WTC11 (cell line): Measurements from ENCODE around the gene RAD9A. TPM values are rescaled to one million over a fixed set of nuclear protein-coding genes. Genes with fewer than 3 reads are reported as not detected.

ENCODE experiments used
- ATAC-seq: fragments of 200-7000 bp; cut with Tn5 transposase; 2 replicates; pipeline ENCODE4 v1.10.0; 2021; ENCODE audit warnings: mild to moderate bottlenecking, moderate library complexity
- CTCF ChIA-PET: fragments of 300-600 bp; sonication (Branson Sonifier 250); formaldehyde crosslinking; loops from one replicate; lab custom pipeline; 2021; ENCODE audit warnings: antibody characterized with exemption; lab: Charles Lee
- POLR2A ChIA-PET: fragments of 350-600 bp; sonication (Branson Sonifier 250); formaldehyde crosslinking; loops from one replicate; lab custom pipeline; 2021; ENCODE audit warnings: antibody characterized with exemption; lab: Charles Lee
- DNase-seq: peaks from one replicate; pipeline ENCODE4 v3.0.0; 2021; ENCODE audit warnings: low spot score
- H3K27ac Mint-ChIP-seq: 2 replicates; pipeline ENCODE4 v1.8.0; 2021; ENCODE audit warnings: mixed read lengths
- H3K27me3 Mint-ChIP-seq: 2 replicates; pipeline ENCODE4 v1.8.0; 2021; ENCODE audit warnings: low read depth, mild to moderate bottlenecking, moderate library complexity, mixed read lengths
- H3K36me3 Mint-ChIP-seq: 2 replicates; pipeline ENCODE4 v1.8.0; 2021; ENCODE audit warnings: mixed read lengths
- H3K4me1 Mint-ChIP-seq: 2 replicates; pipeline ENCODE4 v1.8.0; 2022; ENCODE audit warnings: mixed read lengths
- H3K4me3 Mint-ChIP-seq: 2 replicates; pipeline ENCODE4 v1.8.0; 2021; ENCODE audit warnings: mild to moderate bottlenecking, moderate library complexity, mixed read lengths
- H3K9me3 Mint-ChIP-seq: 2 replicates; pipeline ENCODE4 v1.8.0; 2021; ENCODE audit warnings: mixed read lengths
- ATF1 ChIP-seq: sonication (generic); formaldehyde crosslinking; IDR thresholded peaks from 2 replicates; pipeline ENCODE4 v1.8.1; 2023; ENCODE audit warnings: mild to moderate bottlenecking, moderate library complexity, missing genetic modification reagents
- CBFB ChIP-seq: sonication (generic); formaldehyde crosslinking; IDR thresholded peaks from 2 replicates; pipeline ENCODE4 v1.8.1; 2022; ENCODE audit warnings: mild to moderate bottlenecking, low read depth, missing genetic modification reagents
- ESRRA ChIP-seq: sonication (generic); formaldehyde crosslinking; IDR thresholded peaks from 2 replicates; pipeline ENCODE4 v1.8.1; 2022; ENCODE audit warnings: mild to moderate bottlenecking, missing genetic modification reagents, borderline replicate concordance
- GABPB1 ChIP-seq: sonication (generic); formaldehyde crosslinking; IDR thresholded peaks from 2 replicates; pipeline ENCODE4 v1.8.1; 2023; ENCODE audit warnings: mild to moderate bottlenecking, missing genetic modification reagents
- GRHL2 ChIP-seq: fragments of 250-450 bp; sonication (Bioruptor Pico); IDR thresholded peaks from 2 replicates; pipeline ENCODE4 v1.8.0; 2022; ENCODE audit warnings: mild to moderate bottlenecking, moderate library complexity; ENCODE audit not compliant: insufficient replicate concordance, severe bottlenecking
- HMGA2 ChIP-seq: fragments of 250-450 bp; sonication (Bioruptor Pico); IDR thresholded peaks from 2 replicates; pipeline ENCODE4 v1.4.0; 2021; ENCODE audit warnings: mild to moderate bottlenecking, moderate library complexity
- MXD4 ChIP-seq: fragments of 250-450 bp; sonication (Bioruptor Pico); IDR thresholded peaks from 2 replicates; pipeline ENCODE4 v1.8.0; 2021; ENCODE audit warnings: mild to moderate bottlenecking, moderate library complexity, borderline replicate concordance
- SOX15 ChIP-seq: fragments of 250-450 bp; sonication (Bioruptor Pico); IDR thresholded peaks from 2 replicates; pipeline ENCODE4 v1.9.0; 2021; ENCODE audit warnings: mild to moderate bottlenecking
- SP1 ChIP-seq: sonication (generic); formaldehyde crosslinking; conservative IDR thresholded peaks from 2 replicates; pipeline ENCODE4 v1.8.1; 2022; ENCODE audit warnings: missing genetic modification reagents
- ZBTB21 ChIP-seq: sonication (generic); formaldehyde crosslinking; IDR thresholded peaks from 2 replicates; pipeline ENCODE4 v1.8.1; 2023; ENCODE audit warnings: mild to moderate bottlenecking, missing genetic modification reagents, borderline replicate concordance
- ZNF232 ChIP-seq: sonication (generic); formaldehyde crosslinking; IDR thresholded peaks from 2 replicates; pipeline ENCODE4 v1.8.0; 2022; ENCODE audit warnings: mild to moderate bottlenecking, missing genetic modification reagents
- ZNF317 ChIP-seq: sonication (generic); formaldehyde crosslinking; IDR thresholded peaks from 2 replicates; pipeline ENCODE4 v1.8.1; 2023; ENCODE audit warnings: low read depth, mild to moderate bottlenecking, moderate library complexity, missing genetic modification reagents, borderline replicate concordance
- ZNF416 ChIP-seq: fragments of 250-450 bp; sonication (Bioruptor Pico); IDR thresholded peaks from 2 replicates; pipeline ENCODE4 v1.9.0; 2021; ENCODE audit warnings: mild to moderate bottlenecking, inconsistent platforms
- ZNF423 ChIP-seq: fragments of 250-450 bp; sonication (Bioruptor Pico); IDR thresholded peaks from 2 replicates; pipeline ENCODE4 v2.1.2; 2022; ENCODE audit warnings: mild to moderate bottlenecking, moderate library complexity
- total RNA-seq: library from RNA; stranded (reverse); gene quantifications from 3 replicates; pipeline ENCODE4 v1.2.3, GENCODE V29; 2021
- TF ChIP-seq, protein P1 (sequence below): sonication (generic); formaldehyde crosslinking; IDR thresholded peaks from 2 replicates; pipeline ENCODE4 v1.8.1; 2022; ENCODE audit warnings: mild to moderate bottlenecking, moderate library complexity, missing genetic modification reagents
- TF ChIP-seq, protein P2 (sequence below): sonication (generic); formaldehyde crosslinking; IDR thresholded peaks from 2 replicates; pipeline ENCODE4 v1.8.0; 2023; ENCODE audit warnings: mild to moderate bottlenecking, missing genetic modification reagents
- TF ChIP-seq, protein P3 (sequence below): sonication (generic); formaldehyde crosslinking; IDR thresholded peaks from 2 replicates; pipeline ENCODE4 v1.8.0; 2022; ENCODE audit warnings: mild to moderate bottlenecking, missing genetic modification reagents

RAD9A gene
- total RNA-seq, 1 experiment from 2014 or later = 45.5 TPM

- TF ChIP-seq, protein P1, sequence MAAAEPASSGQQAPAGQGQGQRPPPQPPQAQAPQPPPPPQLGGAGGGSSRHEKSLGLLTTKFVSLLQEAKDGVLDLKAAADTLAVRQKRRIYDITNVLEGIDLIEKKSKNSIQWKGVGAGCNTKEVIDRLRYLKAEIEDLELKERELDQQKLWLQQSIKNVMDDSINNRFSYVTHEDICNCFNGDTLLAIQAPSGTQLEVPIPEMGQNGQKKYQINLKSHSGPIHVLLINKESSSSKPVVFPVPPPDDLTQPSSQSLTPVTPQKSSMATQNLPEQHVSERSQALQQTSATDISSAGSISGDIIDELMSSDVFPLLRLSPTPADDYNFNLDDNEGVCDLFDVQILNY (CRISPR knock-in tag) = 0 out of 2 replicates have a peak, but pooled peaks have one; percentile 32
- TF ChIP-seq, protein P2, sequence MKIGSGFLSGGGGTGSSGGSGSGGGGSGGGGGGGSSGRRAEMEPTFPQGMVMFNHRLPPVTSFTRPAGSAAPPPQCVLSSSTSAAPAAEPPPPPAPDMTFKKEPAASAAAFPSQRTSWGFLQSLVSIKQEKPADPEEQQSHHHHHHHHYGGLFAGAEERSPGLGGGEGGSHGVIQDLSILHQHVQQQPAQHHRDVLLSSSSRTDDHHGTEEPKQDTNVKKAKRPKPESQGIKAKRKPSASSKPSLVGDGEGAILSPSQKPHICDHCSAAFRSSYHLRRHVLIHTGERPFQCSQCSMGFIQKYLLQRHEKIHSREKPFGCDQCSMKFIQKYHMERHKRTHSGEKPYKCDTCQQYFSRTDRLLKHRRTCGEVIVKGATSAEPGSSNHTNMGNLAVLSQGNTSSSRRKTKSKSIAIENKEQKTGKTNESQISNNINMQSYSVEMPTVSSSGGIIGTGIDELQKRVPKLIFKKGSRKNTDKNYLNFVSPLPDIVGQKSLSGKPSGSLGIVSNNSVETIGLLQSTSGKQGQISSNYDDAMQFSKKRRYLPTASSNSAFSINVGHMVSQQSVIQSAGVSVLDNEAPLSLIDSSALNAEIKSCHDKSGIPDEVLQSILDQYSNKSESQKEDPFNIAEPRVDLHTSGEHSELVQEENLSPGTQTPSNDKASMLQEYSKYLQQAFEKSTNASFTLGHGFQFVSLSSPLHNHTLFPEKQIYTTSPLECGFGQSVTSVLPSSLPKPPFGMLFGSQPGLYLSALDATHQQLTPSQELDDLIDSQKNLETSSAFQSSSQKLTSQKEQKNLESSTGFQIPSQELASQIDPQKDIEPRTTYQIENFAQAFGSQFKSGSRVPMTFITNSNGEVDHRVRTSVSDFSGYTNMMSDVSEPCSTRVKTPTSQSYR = 0 out of 2 replicates have a peak, but pooled peaks have one; percentile 41
- peak; percentile 94 for TF ChIP-seq SP1
- TF ChIP-seq, protein P3, sequence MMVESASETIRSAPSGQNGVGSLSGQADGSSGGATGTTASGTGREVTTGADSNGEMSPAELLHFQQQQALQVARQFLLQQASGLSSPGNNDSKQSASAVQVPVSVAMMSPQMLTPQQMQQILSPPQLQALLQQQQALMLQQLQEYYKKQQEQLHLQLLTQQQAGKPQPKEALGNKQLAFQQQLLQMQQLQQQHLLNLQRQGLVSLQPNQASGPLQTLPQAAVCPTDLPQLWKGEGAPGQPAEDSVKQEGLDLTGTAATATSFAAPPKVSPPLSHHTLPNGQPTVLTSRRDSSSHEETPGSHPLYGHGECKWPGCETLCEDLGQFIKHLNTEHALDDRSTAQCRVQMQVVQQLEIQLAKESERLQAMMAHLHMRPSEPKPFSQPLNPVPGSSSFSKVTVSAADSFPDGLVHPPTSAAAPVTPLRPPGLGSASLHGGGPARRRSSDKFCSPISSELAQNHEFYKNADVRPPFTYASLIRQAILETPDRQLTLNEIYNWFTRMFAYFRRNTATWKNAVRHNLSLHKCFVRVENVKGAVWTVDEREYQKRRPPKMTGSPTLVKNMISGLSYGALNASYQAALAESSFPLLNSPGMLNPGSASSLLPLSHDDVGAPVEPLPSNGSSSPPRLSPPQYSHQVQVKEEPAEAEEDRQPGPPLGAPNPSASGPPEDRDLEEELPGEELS (CRISPR knock-in tag) = peak; percentile 25; the same call in 1 of the 2 replicates
- TF ChIP-seq ZBTB21 (CRISPR knock-in tag) = no peak
- TF ChIP-seq ZNF423 (CRISPR knock-in tag) = peak; percentile 21; the same call in 1 of the 2 replicates
- TF ChIP-seq, all 79 proteins: peak for 11
Measured at GRCh38 chr11:67353317-67354074, 38.3 kb upstream of the RAD9A start, which contains the start of gene POLD4 (continued).

DNA sequence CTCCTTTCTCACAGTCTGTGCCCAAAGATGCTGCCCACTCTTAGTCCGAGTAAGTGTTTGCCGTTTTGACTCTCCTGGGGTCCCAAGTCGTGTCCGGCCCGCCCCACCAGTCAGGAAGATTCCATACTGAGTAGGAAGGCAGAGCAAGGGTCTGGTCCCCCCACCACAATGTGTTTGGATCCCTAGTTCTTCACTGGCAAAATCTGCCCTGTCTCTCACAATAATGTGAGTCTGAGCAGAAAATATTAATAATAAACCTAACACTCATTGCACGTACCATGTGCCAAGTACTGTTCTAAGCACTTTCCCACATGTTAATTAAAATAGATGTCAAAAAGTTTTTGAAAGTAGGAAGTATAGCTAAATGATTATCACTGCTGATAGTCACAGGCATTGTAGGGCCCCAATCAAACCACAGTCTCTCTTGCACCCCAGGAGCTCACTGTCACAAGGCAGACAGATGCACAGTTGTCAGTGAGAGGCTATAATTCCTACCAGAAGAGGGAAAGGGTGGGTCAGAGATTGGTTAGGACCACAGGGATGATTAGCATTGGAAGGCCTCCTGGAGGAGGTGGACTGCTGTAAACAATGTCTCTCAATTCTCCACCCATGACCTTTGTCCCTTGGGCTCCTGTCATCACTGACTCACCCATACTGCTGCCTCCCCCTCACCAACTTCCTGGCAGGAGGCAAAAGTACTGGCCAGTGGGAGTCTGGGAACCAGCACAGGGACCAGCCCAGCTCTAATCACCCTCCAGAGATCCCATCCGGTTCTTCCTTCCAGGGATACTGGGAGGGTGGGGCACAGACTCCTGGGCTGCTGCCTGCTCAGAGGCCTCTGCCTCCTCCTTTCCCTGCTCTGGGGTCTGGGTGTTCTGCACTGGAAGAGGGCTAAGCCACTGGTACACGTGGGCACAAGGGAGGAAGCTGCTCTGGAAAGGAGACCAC, 37.4 kb upstream of the RAD9A start:
- POLR2A ChIA-PET = interaction anchor here (0.6 to 2.1 kb wide), 4 partner anchors 22 to 276 kb away, joined by 3 to 8 read pairs (median 3); partner anchors contain the start of gene NUDT8
- H3K4me1 Mint-ChIP-seq = peaks cover 32% of the 10 kb centered on the region

GRCh38 chr11:67355023-67355793, 36.6 kb upstream of the RAD9A start:
- no peaks in the 10 kb centered on the region for H3K9me3 Mint-ChIP-seq

More for the DNA sequence above, 37.4 kb upstream of the RAD9A start:
- DNase-seq (no peak), ATAC-seq (no peak)
- CTCF ChIA-PET = interaction anchor here (0.9 to 10.1 kb wide), 13 partner anchors 8 to 276 kb away, joined by 3 to 842 read pairs (median 6); partner anchors contain the start of genes ANKRD13D, CLCF1, NUDT8 and PPP1CA
- H3K4me3 Mint-ChIP-seq = peak overlapping the region; percentile 91
- no peaks in the 10 kb centered on the region for H3K9me3 Mint-ChIP-seq
- TF ChIP-seq ZNF416 (CRISPR knock-in tag) (no peak), GABPB1 (CRISPR knock-in tag) (0 out of 2 replicates have a peak, but pooled peaks have one; percentile 27), CBFB (no peak)
- peak overlapping the region; percentile 90 for H3K27ac Mint-ChIP-seq
- peaks cover 16% of the 10 kb centered on the region for H3K27me3 Mint-ChIP-seq
- H3K36me3 Mint-ChIP-seq = no peaks in the 10 kb centered on the region

More at GRCh38 chr11:67355023-67355793, 36.6 kb upstream of the RAD9A start:
- TF ChIP-seq MXD4 (CRISPR knock-in tag) (no peak), ZNF317 (CRISPR knock-in tag) (no peak), ZNF232 (CRISPR knock-in tag) (no peak), ESRRA (CRISPR knock-in tag) (no peak), ATF1 (CRISPR knock-in tag) (no peak), SOX15 (CRISPR knock-in tag) (no peak), HMGA2 (CRISPR knock-in tag) (no peak), GABPB1 (CRISPR knock-in tag) (no peak), GRHL2 (CRISPR knock-in tag) (no peak)
- ATAC-seq = no peak
- Mint-ChIP-seq H3K27me3 (peaks cover 18% of the 10 kb centered on the region), H3K36me3 (no peaks in the 10 kb centered on the region), H3K27ac (no peak overlapping the region), H3K4me3 (no peak overlapping the region; the same call in 1 of the 2 replicates), H3K4me1 (peaks cover 30% of the 10 kb centered on the region)
- no peak for DNase-seq
- POLR2A ChIA-PET = no interaction called here
- CTCF ChIA-PET = interaction anchor here (1.1 to 10.1 kb wide), 3 partner anchors 21 to 46 kb away, joined by 6 to 842 read pairs (median 21); partner anchors contain the start of genes CLCF1 and PPP1CA
